Smooth muscle cell (in vitro differentiated cells): ENCODE results near the gene GAPT. TPM values are rescaled to one million over a fixed set of nuclear protein-coding genes. Genes with fewer than 3 reads are reported as not detected.

Experiments
- DNase-seq: peaks from one replicate; lab custom pipeline; 2025; ENCODE audit not compliant: unreplicated experiment; lab: John Stamatoyannopoulos, UW
- H2AFZ ChIP-seq: fragments of 200-600 bp; sonication (generic); 2 replicates; pipeline ENCODE4 v1.6.0; 2016; ENCODE audit warnings: antibody characterized with exemption, low read depth, mild to moderate bottlenecking
- H3F3A ChIP-seq: fragments of 200-600 bp; sonication (generic); 2 replicates; pipeline ENCODE4 v1.6.0; 2017; ENCODE audit warnings: antibody characterized with exemption, low read depth
- H3K27ac ChIP-seq: fragments of 200-600 bp; sonication (generic); 2 replicates; pipeline ENCODE4 v1.5.1; 2016; ENCODE audit warnings: low read depth, mild to moderate bottlenecking
- H3K27me3 ChIP-seq: fragments of 200-600 bp; sonication (generic); 2 replicates; pipeline ENCODE4 v1.6.1; 2016; ENCODE audit warnings: low read depth, mild to moderate bottlenecking
- H3K36me3 ChIP-seq: fragments of 200-600 bp; sonication (generic); 2 replicates; pipeline ENCODE4 v1.5.1; 2016; ENCODE audit warnings: low read depth
- H3K4me1 ChIP-seq: fragments of 200-600 bp; sonication (generic); 2 replicates; pipeline ENCODE4 v1.5.1; 2016; ENCODE audit warnings: low read depth
- H3K4me2 ChIP-seq: fragments of 200-600 bp; sonication (generic); 2 replicates; pipeline ENCODE4 v1.6.0; 2016; ENCODE audit warnings: mild to moderate bottlenecking
- H3K4me3 ChIP-seq: fragments of 200-600 bp; sonication (generic); 2 replicates; pipeline ENCODE4 v1.5.1; 2016; ENCODE audit warnings: mild to moderate bottlenecking
- H3K79me2 ChIP-seq: fragments of 200-600 bp; sonication (generic); 2 replicates; pipeline ENCODE4 v1.6.0; 2016; ENCODE audit warnings: low read depth, mild to moderate bottlenecking
- H3K9ac ChIP-seq: fragments of 200-600 bp; sonication (generic); 2 replicates; pipeline ENCODE4 v1.6.0; 2016; ENCODE audit warnings: low read depth
- H3K9me3 ChIP-seq: fragments of 200-600 bp; sonication (generic); replicated peaks from 2 replicates; pipeline ENCODE4 v1.5.1; 2016; ENCODE audit warnings: low read depth
- H4K20me1 ChIP-seq: fragments of 200-600 bp; sonication (generic); 2 replicates; pipeline ENCODE4 v1.6.0; 2016; ENCODE audit warnings: low read depth
- WGBS: methylation state at CpG from one replicate; pipeline ENCODE4 v1.1.7; 2016; ENCODE audit warnings: low lambda C conversion rate; 5-methylcytosine and 5-hydroxymethylcytosine counted together
- polyA plus RNA-seq: library from polyadenylated mRNA; unstranded; fragments of >200 nt; fragmentation: Nextera tagmentation; extraction: Ambion mirVana; gene quantifications from 2 replicates; pipeline ENCODE4 v1.2.1, GENCODE V29; 2016
- total RNA-seq: library from RNA; depleted of rRNA; stranded (reverse); fragments of >200 nt; gene quantifications from 2 replicates; pipeline ENCODE4 v1.2.3, GENCODE V29; 2014
- TF ChIP-seq, protein P1 (sequence below): fragments of 200-600 bp; sonication (generic); IDR thresholded peaks from 2 replicates; pipeline ENCODE4 v1.5.1; 2017; ENCODE audit warnings: borderline replicate concordance, mild to moderate bottlenecking, antibody characterized with exemption; ENCODE audit not compliant: insufficient read depth, poor library complexity, severe bottlenecking

The GAPT gene
- total and polyA plus RNA-seq, 2 experiments from 2014 or later: not detected

GRCh38 chr5:58496488-58496887 lies 5.3 kb downstream of the GAPT start:
- Histone ChIP-seq H3F3A (no peaks in the 10 kb centered on the region), H3K4me3 (no peak overlapping the region), H3K27ac (no peak overlapping the region), H4K20me1 (no peaks in the 10 kb centered on the region), H3K9ac (no peak overlapping the region), H3K79me2 (no peaks in the 10 kb centered on the region), H3K27me3 (no peaks in the 10 kb centered on the region), H3K4me2 (no peak overlapping the region), H3K4me1 (no peaks in the 10 kb centered on the region), H3K9me3 (no peaks in the 10 kb centered on the region), H3K36me3 (no peaks in the 10 kb centered on the region), H2AFZ (no peak overlapping the region)
- 64% methylated on average over 3 of the region's 3 CpGs for WGBS
- TF ChIP-seq, protein P1, sequence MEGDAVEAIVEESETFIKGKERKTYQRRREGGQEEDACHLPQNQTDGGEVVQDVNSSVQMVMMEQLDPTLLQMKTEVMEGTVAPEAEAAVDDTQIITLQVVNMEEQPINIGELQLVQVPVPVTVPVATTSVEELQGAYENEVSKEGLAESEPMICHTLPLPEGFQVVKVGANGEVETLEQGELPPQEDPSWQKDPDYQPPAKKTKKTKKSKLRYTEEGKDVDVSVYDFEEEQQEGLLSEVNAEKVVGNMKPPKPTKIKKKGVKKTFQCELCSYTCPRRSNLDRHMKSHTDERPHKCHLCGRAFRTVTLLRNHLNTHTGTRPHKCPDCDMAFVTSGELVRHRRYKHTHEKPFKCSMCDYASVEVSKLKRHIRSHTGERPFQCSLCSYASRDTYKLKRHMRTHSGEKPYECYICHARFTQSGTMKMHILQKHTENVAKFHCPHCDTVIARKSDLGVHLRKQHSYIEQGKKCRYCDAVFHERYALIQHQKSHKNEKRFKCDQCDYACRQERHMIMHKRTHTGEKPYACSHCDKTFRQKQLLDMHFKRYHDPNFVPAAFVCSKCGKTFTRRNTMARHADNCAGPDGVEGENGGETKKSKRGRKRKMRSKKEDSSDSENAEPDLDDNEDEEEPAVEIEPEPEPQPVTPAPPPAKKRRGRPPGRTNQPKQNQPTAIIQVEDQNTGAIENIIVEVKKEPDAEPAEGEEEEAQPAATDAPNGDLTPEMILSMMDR: no peak
- no peak for DNase-seq

DNA sequence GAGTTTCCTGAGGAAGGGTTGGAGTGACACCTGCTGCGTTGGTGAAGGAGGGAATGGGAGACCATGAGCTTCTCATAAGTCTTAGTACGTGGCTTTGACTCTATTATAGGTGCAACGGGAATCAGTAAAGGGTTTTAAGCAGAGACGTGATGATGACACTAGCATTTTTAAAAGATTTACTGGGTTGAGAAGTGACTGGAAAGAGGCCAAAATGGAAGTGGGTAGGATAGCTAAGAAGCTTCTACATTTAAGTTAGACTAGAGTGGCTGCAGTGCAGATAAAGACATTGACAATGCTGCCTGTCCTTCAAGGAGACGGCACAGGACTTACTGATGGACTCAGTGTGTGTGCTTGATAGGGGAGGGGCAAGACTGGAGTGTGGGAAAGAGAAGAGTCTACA lies 6.2 kb downstream of the GAPT start:
- no peak for DNase-seq
- H3K4me2 ChIP-seq: no peak overlapping the region

DNA sequence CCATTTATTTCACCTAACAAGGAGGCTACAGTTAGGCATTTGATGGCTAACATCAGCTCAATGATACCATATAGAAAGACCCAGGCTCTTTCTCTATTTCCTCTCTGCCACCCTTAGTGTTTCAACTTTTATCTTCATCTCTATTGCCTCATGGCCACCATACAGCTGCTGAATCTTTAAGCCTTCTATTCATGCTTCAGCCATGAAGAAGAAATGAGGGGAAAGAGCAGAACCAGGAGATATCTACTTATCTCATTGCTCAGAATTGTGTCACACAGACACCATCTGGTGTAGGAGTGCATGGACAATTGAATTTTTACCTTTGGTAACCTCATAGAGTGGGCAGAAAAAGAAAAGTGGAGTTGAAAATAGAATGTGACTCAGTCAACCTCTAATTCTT lies 6.7 kb downstream of the GAPT start:
- Histone ChIP-seq H2AFZ (peak overlapping the region; percentile 10), H3K4me3 (no peak overlapping the region), H3K4me2 (no peak overlapping the region), H3K9ac (no peak overlapping the region), H3F3A (no peaks in the 10 kb centered on the region), H3K27ac (no peak overlapping the region), H3K36me3 (no peaks in the 10 kb centered on the region), H3K79me2 (no peaks in the 10 kb centered on the region), H3K27me3 (no peaks in the 10 kb centered on the region), H3K9me3 (no peaks in the 10 kb centered on the region), H3K4me1 (no peaks in the 10 kb centered on the region), H4K20me1 (no peaks in the 10 kb centered on the region)
- TF ChIP-seq, protein P1: no peak
- no peak for DNase-seq

More for the DNA sequence above, 6.2 kb downstream of the GAPT start:
- TF ChIP-seq, protein P1: no peak
- H3K9ac ChIP-seq: no peak overlapping the region
- no peaks in the 10 kb centered on the region for H3K36me3 ChIP-seq
- no peak overlapping the region for H3K27ac ChIP-seq
- WGBS: 76% methylated on average over 5 of the region's 5 CpGs
- H3F3A ChIP-seq: no peaks in the 10 kb centered on the region
- no peak overlapping the region for H2AFZ ChIP-seq
- no peaks in the 10 kb centered on the region for H4K20me1 ChIP-seq
- no peak overlapping the region for H3K4me3 ChIP-seq
- H3K27me3 ChIP-seq: no peaks in the 10 kb centered on the region
- H3K4me1 ChIP-seq: no peaks in the 10 kb centered on the region
- no peaks in the 10 kb centered on the region for H3K9me3 ChIP-seq
- H3K79me2 ChIP-seq: no peaks in the 10 kb centered on the region

GRCh38 chr5:58498340-58498942 lies 7.2 kb downstream of the GAPT start:
- no peaks in the 10 kb centered on the region for H3F3A ChIP-seq
- no peaks in the 10 kb centered on the region for H3K79me2 ChIP-seq
- H3K4me2 ChIP-seq: no peak overlapping the region
- DNase-seq: peak; percentile 1
- no peaks in the 10 kb centered on the region for H4K20me1 ChIP-seq
- WGBS: 16% methylated on average over 2 of the region's 2 CpGs
- H3K27ac ChIP-seq: no peak overlapping the region
- H3K4me3 ChIP-seq: no peak overlapping the region
- TF ChIP-seq, protein P1: peak; percentile 86
- H3K36me3 ChIP-seq: no peaks in the 10 kb centered on the region
- H2AFZ ChIP-seq: no peak overlapping the region
- H3K4me1 ChIP-seq: no peaks in the 10 kb centered on the region
- no peak overlapping the region for H3K9ac ChIP-seq
- H3K9me3 ChIP-seq: no peaks in the 10 kb centered on the region
- no peaks in the 10 kb centered on the region for H3K27me3 ChIP-seq
